NCI-H187 (cell line): ENCODE results near the gene TTC6.

ENCODE experiments used
- DNase-seq, 2 experiments: peaks; one replicate each; lab custom pipeline; 2025; lab: John Stamatoyannopoulos, UW

Gene TTC6

DNA sequence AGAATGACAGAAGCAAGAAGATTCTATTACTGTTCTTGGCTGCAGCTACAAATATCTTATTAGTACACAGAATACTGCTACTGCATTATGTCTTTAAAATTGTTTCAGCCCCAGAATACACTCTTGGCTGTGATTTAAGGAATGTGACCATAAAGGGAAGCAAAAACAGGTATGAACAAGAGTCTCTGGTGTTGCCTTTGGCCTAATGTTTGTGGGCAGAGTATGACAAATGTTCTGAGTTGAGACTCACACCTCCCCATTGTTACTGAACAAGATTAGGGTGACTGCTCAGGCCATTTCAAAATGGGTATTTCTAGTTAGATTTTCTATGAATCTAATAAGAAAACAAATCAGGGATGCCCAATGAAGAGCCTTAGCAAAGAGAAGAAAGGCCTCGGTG lies 28.5 kb downstream of the TTC6 start:
- DNase-seq, result no peak

DNA sequence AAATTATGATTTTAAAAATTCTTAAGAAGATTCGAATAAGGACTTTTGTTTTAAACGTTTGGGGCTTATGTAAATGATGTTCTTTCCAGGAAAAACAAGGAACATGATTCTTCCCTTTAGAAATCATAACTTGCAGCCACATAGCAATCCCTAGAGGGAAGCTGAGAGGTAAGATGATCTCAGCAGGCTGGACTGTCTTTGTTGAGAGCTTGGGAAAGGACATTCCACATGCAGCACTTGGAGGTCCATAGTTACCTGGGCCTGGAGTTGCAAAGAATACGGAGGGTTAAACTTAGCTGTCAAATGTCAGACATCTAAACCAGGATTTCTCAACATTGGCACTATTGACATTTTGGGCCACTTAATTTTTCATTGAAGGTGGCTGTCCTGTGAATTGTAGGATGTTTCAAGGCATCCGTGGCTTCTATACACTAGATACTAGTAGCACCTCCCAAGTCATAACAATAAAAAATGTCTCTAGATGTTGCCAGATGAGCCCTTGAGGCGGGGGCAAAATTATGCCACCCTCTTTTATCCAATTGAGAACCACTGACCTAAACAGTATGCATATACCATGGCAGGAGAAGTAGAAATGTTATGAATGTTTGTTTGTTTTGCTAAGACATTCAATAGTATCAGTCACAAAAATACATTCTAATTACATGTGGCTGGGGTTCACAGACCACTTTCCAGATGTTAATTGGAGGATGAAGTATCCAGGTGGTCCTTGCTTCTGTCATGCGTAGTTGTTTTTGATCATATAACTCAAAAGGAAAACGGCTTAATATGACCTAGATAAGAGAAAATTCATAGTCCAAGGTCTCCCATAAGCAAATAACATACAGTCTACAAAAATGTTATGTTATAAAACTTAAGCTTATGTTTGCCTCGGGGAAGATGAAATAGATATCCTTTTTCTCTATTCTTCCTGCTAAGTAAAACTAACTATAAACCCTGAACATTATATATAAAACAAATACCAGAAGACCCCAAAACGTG lies 30.5 kb downstream of the TTC6 start:
- DNase-seq, result peak in 1 of 2 experiments; percentile 48

DNA sequence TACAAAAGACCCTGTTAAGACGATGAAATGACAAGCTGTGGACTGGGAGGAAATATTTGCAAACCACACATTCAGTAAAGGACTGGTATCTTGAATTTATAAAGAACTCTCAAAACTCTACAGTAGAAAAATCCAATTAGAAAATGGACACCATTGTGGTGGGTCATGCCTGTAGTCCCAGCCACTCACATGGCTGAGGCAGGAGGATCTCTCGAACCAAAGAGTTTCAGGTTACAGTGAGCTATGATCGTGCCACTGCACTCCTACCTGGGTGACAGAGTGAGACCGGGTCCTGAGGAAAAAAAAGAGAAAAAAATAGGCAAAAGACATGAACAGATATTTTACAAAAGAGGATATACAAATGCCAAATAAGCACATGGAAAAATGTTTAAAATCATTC lies 41.9 kb downstream of the TTC6 start:
- DNase-seq, result no peak

DNA sequence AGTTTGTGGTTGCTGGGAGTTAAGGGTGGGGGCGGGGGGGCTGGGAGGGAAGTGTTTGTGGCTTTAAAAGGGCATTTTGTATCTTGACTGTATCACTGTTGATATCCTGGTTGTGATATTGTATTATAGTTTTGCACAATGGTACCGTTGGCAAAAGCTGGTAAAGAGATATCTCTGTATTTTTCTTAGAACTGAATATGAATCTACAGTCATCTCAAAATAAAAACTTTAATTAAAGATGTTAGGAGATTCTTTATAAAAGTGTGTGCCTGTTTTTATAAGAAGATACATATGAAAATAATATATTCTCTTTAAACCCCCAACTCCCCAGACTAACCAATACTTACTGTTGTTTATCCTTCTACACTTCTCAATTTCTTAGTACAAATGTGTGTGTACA lies 43.2 kb downstream of the TTC6 start:
- DNase-seq, result no peak

DNA sequence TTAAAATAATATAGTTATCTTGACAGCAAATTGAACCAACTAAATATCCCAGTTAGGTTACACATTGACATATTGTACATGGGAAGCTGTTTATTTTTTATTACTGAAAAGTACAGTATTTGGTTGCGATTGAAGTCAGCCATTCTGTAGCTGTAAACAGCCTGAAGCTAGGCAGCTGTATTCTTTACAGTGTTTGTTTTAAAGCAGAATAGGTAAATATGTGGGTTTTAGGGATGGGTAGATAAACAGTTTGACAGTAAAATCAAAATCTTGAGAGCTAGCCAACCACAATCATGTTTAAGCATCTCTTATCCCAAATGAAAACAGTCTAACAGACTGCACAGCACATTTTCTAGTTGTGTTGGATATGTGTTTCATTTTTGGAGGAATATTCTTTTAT lies 45.7 kb downstream of the TTC6 start:
- no peak for DNase-seq

DNA sequence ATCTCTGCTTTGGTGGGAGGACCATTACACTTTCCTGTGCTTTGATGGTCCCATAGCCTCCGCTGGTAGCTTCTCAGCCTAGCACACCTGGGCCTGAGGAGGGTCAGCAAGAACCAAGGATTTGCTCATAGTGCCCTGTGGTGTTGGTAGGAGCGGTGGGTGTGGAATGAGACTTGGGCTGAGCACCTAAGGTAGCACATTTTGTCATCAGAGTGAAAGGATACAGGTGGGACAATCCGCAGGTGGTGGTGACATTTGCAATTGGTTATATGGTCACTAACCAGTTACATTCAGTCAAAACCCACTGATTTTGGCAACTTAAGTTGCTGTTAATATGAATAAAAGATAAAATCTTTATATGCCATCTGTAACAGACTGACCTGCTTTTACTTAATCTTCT lies 46.7 kb downstream of the TTC6 start:
- no peak for DNase-seq

DNA sequence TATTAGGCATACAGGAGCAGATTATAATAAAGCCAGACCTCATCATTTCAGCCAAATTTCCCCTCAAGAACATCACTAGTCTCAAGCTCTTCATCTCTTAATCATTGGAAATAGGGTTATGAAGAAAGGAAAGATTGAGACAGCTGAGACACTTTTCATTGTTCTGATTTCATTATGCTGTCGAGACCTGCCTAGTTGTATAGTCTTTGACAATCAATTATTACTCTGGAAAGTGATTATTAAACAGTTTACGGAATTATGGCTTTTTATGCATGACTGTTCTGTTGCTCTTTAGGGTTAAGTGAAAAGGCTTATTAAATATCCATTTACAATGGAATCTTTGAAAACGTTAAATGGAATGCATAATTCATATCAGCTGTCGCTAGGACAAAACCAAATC lies 48.3 kb downstream of the TTC6 start:
- no peak for DNase-seq
